ENCODE data around the gene RHOG.
"Not testable (repeated sequence)": the region's sequence is repeated elsewhere in the genome, so short reads cannot be mapped to it uniquely, and the experiment has no call there.

The RHOG gene

DNA sequence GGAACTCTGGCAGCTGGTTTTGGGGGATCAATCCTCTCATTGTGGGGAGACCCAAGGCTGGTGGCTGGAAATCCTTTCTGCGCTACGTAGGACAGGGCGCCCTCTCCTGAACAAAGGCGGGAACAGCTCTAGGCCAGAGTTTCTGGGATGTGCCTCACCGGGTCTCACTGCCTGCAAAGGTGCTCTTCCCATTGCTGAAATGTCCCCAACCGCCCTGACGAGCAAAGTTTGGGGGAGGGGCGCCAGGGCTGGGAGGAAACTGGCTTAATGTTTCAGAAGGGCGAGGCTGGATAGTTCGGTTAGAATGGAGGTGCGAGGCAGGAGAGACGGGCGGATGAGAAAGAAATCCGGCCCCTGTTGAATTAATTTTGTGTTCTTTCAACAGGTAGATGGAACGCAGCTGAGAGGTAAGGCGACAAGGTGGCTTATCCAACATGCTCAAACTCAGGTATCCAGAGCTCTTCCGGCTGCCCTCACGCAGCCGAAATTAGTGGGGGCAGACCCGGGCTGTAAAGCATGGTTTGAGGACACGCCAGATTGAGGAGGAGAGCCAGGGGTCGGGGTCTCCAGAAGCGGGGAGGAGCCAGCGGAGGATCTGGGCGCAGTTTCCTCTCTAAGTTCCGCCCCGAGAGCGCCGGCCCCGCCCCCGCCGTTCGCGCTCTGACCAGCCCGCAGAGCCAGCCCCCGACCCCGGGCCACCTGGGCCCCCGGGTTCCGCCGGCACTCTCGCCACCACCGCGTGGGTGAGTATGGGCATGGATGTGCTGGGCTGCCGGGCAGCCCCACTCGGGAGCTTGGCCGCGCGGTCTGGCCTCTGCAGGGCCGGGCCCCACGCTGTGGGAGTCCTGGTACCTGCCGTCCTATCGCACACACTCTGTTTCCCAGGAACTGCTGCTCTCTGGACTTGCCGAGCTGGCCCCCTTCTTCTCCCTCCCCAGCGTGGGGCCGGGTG lies 32.6 kb downstream of the RHOG start, which contains the start of gene PGAP2:
Gene PGAP2, plus strand, starts transcription at position 652 of the 952 bp plus-strand sequence. CDS start 2,700 bp downstream, outside the sequence.
- peak; percentile 60 for DNase-seq

- DNase-seq: no peak
Observed at GRCh38 chr11:3803726-3804495, 36.8 kb downstream of the RHOG start.

DNA sequence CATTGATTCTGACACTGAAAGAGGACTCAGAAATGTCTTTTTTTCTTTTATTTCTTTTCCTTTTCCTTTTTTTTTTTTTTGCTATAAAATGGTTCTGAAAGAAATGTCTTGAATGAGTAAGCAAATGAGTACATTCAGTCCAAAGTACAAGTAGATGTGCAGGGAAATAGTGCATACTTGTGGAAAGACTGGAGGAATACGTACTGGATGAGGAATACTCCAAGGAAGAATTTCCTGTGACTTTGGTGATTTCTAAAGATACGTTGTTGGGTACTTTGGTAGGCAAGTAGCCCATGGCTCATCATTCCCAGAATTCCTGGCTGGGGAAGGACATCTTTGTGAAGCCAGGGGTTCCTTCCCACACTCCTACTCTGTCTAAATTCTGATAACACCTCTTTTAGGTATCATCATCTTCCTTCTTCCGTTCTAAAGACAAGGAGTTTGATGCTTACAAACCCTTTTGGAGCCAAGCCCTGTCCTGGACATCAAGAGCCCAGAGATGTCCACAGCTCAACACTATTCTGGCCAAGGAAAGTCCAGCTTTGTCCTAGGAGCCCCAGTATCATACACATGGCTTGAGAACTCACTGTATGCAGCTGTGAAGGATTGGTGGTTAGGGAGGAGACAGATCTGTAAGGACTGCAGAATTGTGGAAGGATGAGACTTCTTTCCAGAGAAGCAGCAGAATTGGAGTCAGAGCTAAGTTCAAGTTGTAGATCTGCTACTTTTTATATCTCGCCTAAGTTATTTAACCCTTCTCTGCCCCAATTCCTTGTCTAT lies 38.6 kb downstream of the RHOG start:
- no peak for DNase-seq

- DNase-seq: no peak
Observed at GRCh38 chr11:3799873-3800272, 40.9 kb downstream of the RHOG start.

DNA sequence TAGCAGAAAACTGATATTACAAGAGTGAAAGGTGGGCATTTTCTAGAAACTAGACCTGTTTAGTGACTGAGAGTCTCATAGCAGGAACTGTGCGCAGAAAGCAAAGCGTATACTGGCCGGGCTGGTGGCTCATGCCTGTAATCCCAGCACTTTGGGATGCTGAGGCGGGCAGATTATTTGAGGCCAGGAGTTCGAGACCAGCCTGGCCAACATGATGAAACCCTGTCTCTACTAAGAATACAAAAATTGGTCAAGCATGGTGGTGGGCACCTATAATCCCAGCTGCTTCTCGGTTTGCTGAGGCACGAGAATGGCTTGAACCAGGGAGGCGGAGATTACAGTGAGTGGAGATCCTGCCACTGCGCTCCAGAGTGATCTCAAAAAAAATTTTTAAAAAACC lies 41.6 kb downstream of the RHOG start:
- no peak for DNase-seq

GRCh38 chr11:3797329-3798090 lies 43.2 kb downstream of the RHOG start, which contains the start of gene NUP98:
Gene NUP98, minus strand, starts transcription at chr11:3797554. Its CDS starts 15,437 bp downstream, at chr11:3782117.
- DNase-seq: peak; percentile 100

DNA sequence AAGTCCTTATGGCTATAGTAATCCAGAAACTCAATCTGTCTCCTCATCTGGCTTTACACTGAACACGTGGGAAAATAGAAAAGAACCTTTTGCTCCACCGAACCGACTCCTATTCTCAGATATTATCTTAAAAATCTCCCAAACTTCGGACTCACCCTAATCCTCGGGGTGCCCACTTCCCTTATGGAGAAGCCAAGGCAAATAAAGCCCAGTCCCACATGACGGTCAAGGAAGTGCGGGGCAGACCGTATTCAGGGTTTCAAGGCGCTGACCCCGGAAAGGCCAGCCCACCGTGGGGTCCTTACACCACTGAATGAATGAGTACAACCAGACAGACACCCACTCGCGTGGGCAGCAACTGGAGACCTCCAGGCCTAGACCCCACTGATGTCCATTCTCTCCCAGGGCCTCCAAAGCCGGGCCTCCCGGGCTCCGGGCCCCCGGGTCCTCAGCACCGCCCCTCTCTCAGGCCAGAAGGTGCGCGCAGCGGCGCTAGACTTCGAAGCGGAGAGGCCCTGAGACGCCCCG lies 43.9 kb downstream of the RHOG start:
- no peak for DNase-seq

GRCh38 chr11:3796346-3796745 lies 44.4 kb downstream of the RHOG start:
- DNase-seq: no peak

DNA sequence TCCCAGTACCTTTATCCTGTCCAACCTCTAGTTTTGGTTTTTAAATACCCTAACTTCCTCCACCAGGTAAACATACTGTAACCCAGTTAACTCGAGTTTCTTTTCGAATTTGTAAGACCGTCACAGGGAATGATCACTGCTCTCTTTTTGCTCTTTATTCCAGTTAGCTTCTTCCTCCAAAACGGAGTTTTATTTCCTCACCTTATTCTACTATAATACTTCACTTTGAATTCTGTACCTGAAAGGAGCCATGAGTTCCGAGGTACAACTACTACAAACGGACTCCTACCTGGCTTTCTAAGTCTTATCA lies 44.8 kb downstream of the RHOG start:
- no peak for DNase-seq

DNA sequence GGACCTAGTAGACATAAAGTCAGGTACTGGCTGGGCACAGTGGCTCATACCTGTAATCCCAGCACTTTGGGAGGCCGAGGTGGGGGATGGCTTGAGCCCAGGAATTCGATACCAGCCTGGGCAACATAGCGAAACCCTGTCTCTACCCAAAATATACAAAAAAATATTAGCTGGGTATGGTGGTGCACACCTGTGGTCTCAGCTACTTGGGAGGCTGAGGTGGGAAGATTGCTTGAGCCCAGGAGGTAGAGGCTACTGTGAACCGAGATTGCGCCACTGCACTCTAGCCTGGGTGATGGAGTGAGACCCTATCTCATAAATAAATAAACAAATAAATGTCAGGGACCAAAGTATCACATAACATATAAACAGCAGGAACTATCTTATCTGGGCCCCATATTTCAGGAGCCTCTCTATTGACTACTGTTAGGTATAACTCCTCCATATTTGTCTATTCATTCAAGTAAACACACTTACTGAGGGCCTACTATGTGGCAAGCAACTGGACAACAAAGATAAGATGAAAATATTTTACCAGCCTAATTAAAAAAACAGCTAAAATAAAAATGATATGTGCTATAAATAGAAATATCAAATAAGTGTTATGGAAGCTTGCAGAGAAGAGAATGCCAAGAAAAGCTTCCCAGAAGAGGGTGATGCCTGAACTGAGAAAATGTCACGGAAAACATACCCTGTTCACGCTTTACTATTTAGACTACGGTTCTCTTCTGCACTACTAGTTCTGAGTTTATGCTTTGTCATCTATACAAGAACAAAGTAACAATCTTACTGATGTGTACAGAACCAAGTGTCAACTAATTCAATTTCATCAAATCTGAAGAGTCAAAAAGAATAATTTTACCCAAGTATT lies 45.4 kb downstream of the RHOG start:
- no peak for DNase-seq

GRCh38 chr11:3794387-3794786 lies 46.4 kb downstream of the RHOG start:
- not testable (repeated sequence) for DNase-seq

- DNase-seq: no peak
Observed at GRCh38 chr11:3786781-3787428, 53.9 kb downstream of the RHOG start.

- no peak for DNase-seq
Observed at GRCh38 chr11:3783611-3784010, 57.1 kb downstream of the RHOG start.

DNA sequence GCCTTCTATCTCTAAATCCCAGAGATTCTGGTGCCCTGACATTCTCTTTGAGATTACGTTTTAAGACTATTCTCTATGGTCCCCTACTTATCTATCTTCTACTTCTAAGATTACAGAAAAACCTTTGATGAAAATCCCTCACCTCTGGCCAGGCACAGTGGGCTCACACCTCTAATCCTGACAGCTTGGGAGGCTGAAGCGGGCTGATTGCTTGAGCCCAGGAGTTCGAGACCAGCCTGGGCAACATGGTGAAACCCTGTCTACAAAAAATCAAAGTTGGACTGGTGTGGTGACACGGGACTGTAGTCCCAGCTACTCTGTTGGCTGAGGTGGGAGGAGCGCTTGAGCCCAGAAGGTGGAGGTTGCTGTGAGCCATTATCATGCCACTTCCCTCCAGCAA lies 57.8 kb downstream of the RHOG start:
- DNase-seq: no peak

DNA sequence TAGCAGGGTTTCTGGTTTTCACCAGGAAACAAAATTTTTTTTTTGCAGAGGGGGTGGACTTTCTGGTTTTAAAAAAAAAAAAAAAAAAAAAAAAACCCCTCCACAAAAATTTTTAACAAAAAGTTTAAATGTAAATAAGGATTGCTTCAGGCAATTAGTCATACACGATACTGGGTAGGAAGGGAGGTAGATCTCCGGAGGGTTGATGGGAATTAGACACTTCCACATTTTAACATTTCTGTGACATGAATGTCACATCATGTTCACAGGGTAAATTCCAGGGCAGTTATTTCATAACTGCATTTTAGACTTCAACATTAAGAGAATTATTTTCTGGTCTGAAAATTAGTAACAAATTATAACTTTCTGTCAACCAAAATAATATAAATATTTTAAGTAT lies 59.3 kb downstream of the RHOG start:
- DNase-seq: no peak

Data from stimulated activated CD4-positive, alpha-beta T cell treated with anti-CD3 and anti-CD28 coated beads, Interleukin-1b, Interleukin-23, amount 100 ng/mL, for 48 hours (primary cell).